ENCODE data around the gene OR51L1.

GRCh38 chr11:4979036-4979435 lies 15.6 kb upstream of the OR51L1 start:
- TF ChIP-seq CTCF (IDR thresholded peaks at IDR 0.05) (no peak), POLR2A (IDR thresholded peaks at IDR 0.05) (no peak)

All from vagina (tissue), 2 donors.